Mesendoderm (in vitro differentiated cells): ENCODE data around the gene HS3ST1.

ENCODE experiments used
- DNase-seq: peaks from one replicate; pipeline ENCODE4 v3.0.0; 2013
- H2AK5ac ChIP-seq: 2 replicates; pipeline ENCODE4 v1.6.1; 2013; ENCODE audit warnings: low read length, inconsistent platforms
- H2BK120ac ChIP-seq: 2 replicates; pipeline ENCODE4 v1.6.1; 2013; ENCODE audit warnings: low read depth, mild to moderate bottlenecking, low read length, moderate library complexity, mixed read lengths
- H2BK15ac ChIP-seq: replicated peaks from 2 replicates; pipeline ENCODE4 v1.6.1; 2013; ENCODE audit warnings: low read depth, mild to moderate bottlenecking, moderate library complexity
- H2BK5ac ChIP-seq: 2 replicates; pipeline ENCODE4 v1.6.1; 2013; ENCODE audit warnings: low read length, inconsistent platforms
- H3K18ac ChIP-seq: 2 replicates; pipeline ENCODE4 v1.6.1; 2013; ENCODE audit warnings: mild to moderate bottlenecking, low read length, mixed read lengths
- H3K23ac ChIP-seq: one replicate; pipeline ENCODE4 v1.6.1; 2013; ENCODE audit warnings: low read length
- H3K27ac ChIP-seq: 2 replicates; pipeline ENCODE4 v1.5.1; 2013; ENCODE audit warnings: low read depth, mild to moderate bottlenecking, inconsistent platforms, low read length, moderate library complexity
- H3K27me3 ChIP-seq: 2 replicates; pipeline ENCODE4 v1.6.1; 2013; ENCODE audit warnings: low read length, control low read depth, mild to moderate bottlenecking, inconsistent platforms; ENCODE audit not compliant: insufficient read depth, poor library complexity
- H3K36me3 ChIP-seq: 2 replicates; pipeline ENCODE4 v1.6.1; 2013; ENCODE audit warnings: low read length, inconsistent platforms; ENCODE audit not compliant: control insufficient read depth, insufficient read depth
- H3K4ac ChIP-seq: one replicate; pipeline ENCODE4 v1.6.1; 2013; ENCODE audit warnings: low read depth, mild to moderate bottlenecking, low read length, moderate library complexity
- H3K4me1 ChIP-seq: 2 replicates; pipeline ENCODE4 v1.6.1; 2013; ENCODE audit warnings: low read depth, low read length, inconsistent platforms; ENCODE audit not compliant: control insufficient read depth
- H3K4me2 ChIP-seq: 2 replicates; pipeline ENCODE4 v1.6.1; 2013; ENCODE audit warnings: low read length
- H3K4me3 ChIP-seq: 2 replicates; pipeline ENCODE4 v1.5.1; 2013; ENCODE audit warnings: mild to moderate bottlenecking, low read length
- H3K56ac ChIP-seq: one replicate; pipeline ENCODE4 v1.6.1; 2013; ENCODE audit warnings: low read length
- H3K79me1 ChIP-seq: 2 replicates; pipeline ENCODE4 v1.6.1; 2013; ENCODE audit warnings: low read length, inconsistent platforms
- H3K79me2 ChIP-seq: 2 replicates; pipeline ENCODE4 v1.6.1; 2013; ENCODE audit warnings: mild to moderate bottlenecking, low read length; ENCODE audit not compliant: control insufficient read depth, insufficient read depth
- H3K9ac ChIP-seq: 2 replicates; pipeline ENCODE4 v1.6.1; 2013; ENCODE audit warnings: low read length, inconsistent platforms
- H4K5ac ChIP-seq: one replicate; pipeline ENCODE4 v1.6.1; 2013; ENCODE audit warnings: low read length
- H4K8ac ChIP-seq: one replicate; pipeline ENCODE4 v1.6.1; 2013; ENCODE audit warnings: low read depth, mild to moderate bottlenecking, control low read depth, low read length, moderate library complexity
- WGBS: extraction: QIAGEN DNeasy Blood & Tissue Kit; methylation state at CpG from one replicate; pipeline ENCODE4 v1.1.7; 2013; ENCODE audit warnings: low lambda C conversion rate, missing lambda C conversion rate; ENCODE audit not compliant: insufficient coverage; ENCODE audit errors: extremely low coverage; 5-methylcytosine and 5-hydroxymethylcytosine counted together

HS3ST1 gene

DNA sequence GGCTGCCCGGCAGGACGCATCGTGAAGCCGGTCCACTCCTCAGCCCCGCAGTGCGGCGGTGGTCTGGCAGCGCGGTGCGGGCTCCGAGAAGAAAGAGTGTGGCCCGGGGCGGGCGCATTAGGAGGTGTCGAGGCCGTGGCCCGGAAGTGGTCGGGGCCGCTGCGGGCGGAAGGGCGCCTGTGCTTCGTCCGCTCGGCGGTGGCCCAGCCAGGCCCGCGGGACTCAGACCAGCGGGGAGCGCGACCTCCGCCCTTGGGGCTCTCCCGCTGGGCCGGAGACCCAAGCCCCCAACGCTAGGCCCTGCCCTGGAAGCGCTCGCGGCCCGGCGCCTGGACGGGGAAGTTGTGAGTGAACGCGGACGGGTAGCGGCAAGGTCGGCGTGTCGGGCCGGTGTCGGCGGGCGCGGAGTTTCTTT, 60.0 kb downstream of the HS3ST1 start:
- Histone ChIP-seq H3K79me2 (no peaks in the 10 kb centered on the region), H4K8ac (no peak overlapping the region), H3K27ac (no peak overlapping the region), H2BK5ac (no peak overlapping the region), H3K9ac (no peak overlapping the region), H3K4me1 (no peaks in the 10 kb centered on the region), H3K27me3 (no peaks in the 10 kb centered on the region), H4K5ac (no peak overlapping the region), H3K23ac (no peak overlapping the region), H2BK15ac (no peak overlapping the region), H3K79me1 (no peaks in the 10 kb centered on the region), H3K36me3 (no peaks in the 10 kb centered on the region), H3K4me2 (no peak overlapping the region), H3K18ac (no peak overlapping the region), H2AK5ac (no peak overlapping the region), H3K4me3 (no peak overlapping the region), H2BK120ac (no peak overlapping the region), H3K4ac (no peak overlapping the region), H3K56ac (no peak overlapping the region)
- no peak for DNase-seq
- WGBS: no CpG with 5 or more reads among the region's 53 CpGs

DNA sequence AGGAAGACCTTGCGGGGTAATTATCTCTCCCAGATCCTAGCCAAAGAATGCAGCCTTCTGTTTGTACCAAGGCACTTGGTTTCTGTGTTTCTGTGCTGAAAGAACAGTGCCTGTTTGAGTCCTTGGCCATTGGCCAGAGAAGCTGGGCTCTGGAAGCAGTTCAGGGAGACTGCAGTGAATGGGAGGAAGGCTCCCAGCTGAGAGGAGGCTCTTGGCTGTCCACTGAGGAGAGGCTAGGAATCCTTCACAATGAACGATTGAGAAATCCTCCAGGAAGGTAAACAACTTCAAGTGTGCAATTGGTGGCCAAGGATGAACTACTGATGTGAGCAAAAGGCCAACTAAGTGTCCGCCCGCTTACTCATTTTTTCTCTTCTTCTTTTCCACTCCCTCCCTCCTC, 61.3 kb downstream of the HS3ST1 start:
- Histone ChIP-seq H3K9ac (no peak overlapping the region), H2BK5ac (no peak overlapping the region), H4K8ac (no peak overlapping the region), H3K79me2 (no peaks in the 10 kb centered on the region), H3K4me2 (no peak overlapping the region), H3K79me1 (no peaks in the 10 kb centered on the region), H2BK15ac (no peak overlapping the region), H3K23ac (no peak overlapping the region), H2BK120ac (no peak overlapping the region), H3K36me3 (no peaks in the 10 kb centered on the region), H4K5ac (no peak overlapping the region), H3K4me1 (no peaks in the 10 kb centered on the region), H3K18ac (no peak overlapping the region), H2AK5ac (no peak overlapping the region), H3K56ac (peak overlapping the region; percentile 42), H3K4me3 (no peak overlapping the region), H3K4ac (no peak overlapping the region), H3K27me3 (no peaks in the 10 kb centered on the region), H3K27ac (no peak overlapping the region)
- DNase-seq: peak; percentile 15
- no CpG with 5 or more reads among the region's 4 CpGs for WGBS

DNA sequence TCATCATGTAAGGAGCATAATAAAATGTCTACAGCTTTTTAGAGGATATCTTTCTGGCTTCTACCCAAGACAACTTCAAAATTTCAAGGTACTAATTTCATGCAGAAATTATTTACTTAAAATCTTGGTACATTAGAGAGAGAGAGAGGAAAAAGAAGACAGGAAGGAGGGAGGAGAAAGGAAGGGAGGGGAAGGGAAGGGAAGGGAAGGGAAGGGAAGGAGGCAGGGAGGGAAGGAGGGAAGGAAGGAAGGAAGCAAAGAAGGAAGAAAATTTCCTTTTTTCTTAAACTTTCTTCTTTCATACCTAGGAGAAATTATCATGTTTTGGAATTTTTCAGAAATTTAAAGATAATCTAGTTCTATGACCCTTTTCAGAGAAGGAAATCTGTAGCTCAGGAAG, 61.8 kb downstream of the HS3ST1 start:
- Histone ChIP-seq H3K27ac (no peak overlapping the region), H3K4me3 (no peak overlapping the region), H3K79me2 (no peaks in the 10 kb centered on the region), H3K4ac (no peak overlapping the region), H3K27me3 (no peaks in the 10 kb centered on the region), H2BK5ac (no peak overlapping the region), H2BK120ac (no peak overlapping the region), H3K9ac (no peak overlapping the region), H4K5ac (no peak overlapping the region), H3K18ac (no peak overlapping the region), H3K4me2 (no peak overlapping the region), H3K79me1 (no peaks in the 10 kb centered on the region), H3K4me1 (no peaks in the 10 kb centered on the region), H4K8ac (no peak overlapping the region), H2AK5ac (no peak overlapping the region), H2BK15ac (no peak overlapping the region), H3K36me3 (no peaks in the 10 kb centered on the region), H3K23ac (no peak overlapping the region), H3K56ac (peak overlapping the region; percentile 42)
- no peak for DNase-seq

DNA sequence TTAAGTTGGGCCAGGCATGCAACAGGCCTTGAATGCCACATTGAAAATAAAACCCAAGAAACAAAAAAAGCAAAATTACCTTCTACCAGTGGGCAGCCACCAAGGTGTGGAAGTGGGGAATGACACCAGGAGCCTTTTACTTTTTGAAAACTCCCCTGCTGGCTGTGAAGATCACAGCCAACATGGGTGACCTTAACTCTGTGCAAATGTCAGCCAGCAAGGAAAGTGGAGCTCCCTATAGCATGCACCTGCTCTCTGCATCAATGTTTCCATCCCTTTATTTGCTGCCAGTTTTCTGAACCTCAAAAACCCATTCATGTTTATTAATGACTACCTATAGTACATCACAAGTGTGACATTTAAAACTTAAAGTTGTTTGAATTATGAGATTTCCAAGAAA, 63.7 kb downstream of the HS3ST1 start:
- no peak overlapping the region for H3K4me2 ChIP-seq
- H2BK15ac ChIP-seq: no peak overlapping the region
- H4K5ac ChIP-seq: no peak overlapping the region
- H4K8ac ChIP-seq: no peak overlapping the region
- H3K4me1 ChIP-seq: no peaks in the 10 kb centered on the region
- no peak overlapping the region for H3K4me3 ChIP-seq
- no peaks in the 10 kb centered on the region for H3K36me3 ChIP-seq
- H2BK5ac ChIP-seq: no peak overlapping the region
- no peaks in the 10 kb centered on the region for H3K27me3 ChIP-seq
- no peak overlapping the region for H3K9ac ChIP-seq
- no peak overlapping the region for H2AK5ac ChIP-seq
- no peak for DNase-seq
- H3K4ac ChIP-seq: no peak overlapping the region
- H3K79me2 ChIP-seq: no peaks in the 10 kb centered on the region
- no peak overlapping the region for H3K56ac ChIP-seq
- no peak overlapping the region for H3K27ac ChIP-seq
- H3K79me1 ChIP-seq: no peaks in the 10 kb centered on the region
- H3K18ac ChIP-seq: no peak overlapping the region
- H2BK120ac ChIP-seq: no peak overlapping the region
- H3K23ac ChIP-seq: no peak overlapping the region

DNA sequence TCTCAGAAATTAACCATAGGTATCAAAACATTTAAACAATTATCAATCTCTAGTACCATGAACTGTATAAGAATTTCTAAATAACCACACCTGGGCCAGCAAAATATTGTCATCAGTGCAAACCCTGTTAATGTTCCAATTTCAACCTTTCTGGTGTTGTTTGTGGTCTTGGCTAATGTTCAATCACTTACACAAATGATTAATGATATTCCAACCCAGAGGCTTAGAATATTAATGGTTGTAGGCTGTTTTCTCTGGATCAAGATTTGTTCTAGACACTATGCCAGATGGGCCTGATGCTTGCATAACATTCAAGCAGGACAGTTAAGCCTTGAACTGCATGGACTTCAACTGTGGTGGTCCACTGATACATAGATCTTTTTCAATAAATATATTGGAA, 69.1 kb downstream of the HS3ST1 start:
- Histone ChIP-seq H2BK5ac (no peak overlapping the region), H3K79me1 (no peaks in the 10 kb centered on the region), H2AK5ac (no peak overlapping the region), H3K18ac (no peak overlapping the region), H3K9ac (no peak overlapping the region), H3K4me2 (no peak overlapping the region), H3K36me3 (no peaks in the 10 kb centered on the region), H4K5ac (no peak overlapping the region), H2BK120ac (no peak overlapping the region), H4K8ac (no peak overlapping the region), H3K4ac (no peak overlapping the region), H3K27ac (no peak overlapping the region), H3K56ac (no peak overlapping the region), H3K79me2 (no peaks in the 10 kb centered on the region), H2BK15ac (no peak overlapping the region), H3K4me1 (no peaks in the 10 kb centered on the region), H3K23ac (no peak overlapping the region), H3K27me3 (no peaks in the 10 kb centered on the region), H3K4me3 (no peak overlapping the region)
- DNase-seq: no peak

DNA sequence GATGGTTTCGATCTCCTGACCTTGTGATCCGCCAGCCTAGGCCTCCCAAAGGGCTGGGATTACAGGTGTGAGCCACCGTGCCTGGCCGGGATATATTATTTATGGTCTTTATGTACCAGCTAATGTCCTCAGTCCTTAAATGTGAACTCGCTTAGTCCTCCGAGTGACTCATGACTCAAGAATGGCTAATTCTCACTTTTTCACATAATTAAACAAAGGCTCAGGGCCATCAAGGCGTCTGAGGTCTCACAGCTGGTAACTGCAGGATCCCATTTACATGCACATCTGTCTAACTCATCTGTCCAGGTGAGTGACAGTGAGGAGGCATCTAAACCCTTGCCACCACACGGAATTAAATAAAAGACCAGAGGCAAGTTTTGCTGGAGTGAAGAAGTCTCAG, 73.5 kb downstream of the HS3ST1 start:
- Histone ChIP-seq H3K18ac (no peak overlapping the region), H4K5ac (no peak overlapping the region), H3K56ac (no peak overlapping the region), H3K27ac (no peak overlapping the region), H2BK120ac (no peak overlapping the region), H3K36me3 (no peaks in the 10 kb centered on the region), H3K4me3 (no peak overlapping the region), H2AK5ac (no peak overlapping the region), H3K79me2 (no peaks in the 10 kb centered on the region), H3K23ac (no peak overlapping the region), H2BK15ac (no peak overlapping the region), H3K4me1 (no peaks in the 10 kb centered on the region), H3K79me1 (no peaks in the 10 kb centered on the region), H3K4ac (no peak overlapping the region), H4K8ac (no peak overlapping the region), H3K27me3 (no peaks in the 10 kb centered on the region), H3K9ac (no peak overlapping the region), H2BK5ac (no peak overlapping the region), H3K4me2 (no peak overlapping the region)
- no CpG with 5 or more reads among the region's 8 CpGs for WGBS
- peak; percentile 55 for DNase-seq
